Hepatocyte (in vitro differentiated cells): ENCODE results near the gene NLRX1. TPM values are rescaled to one million over a fixed set of nuclear protein-coding genes. Genes with fewer than 3 reads are reported as not detected.

Source experiments
- DNase-seq: peaks from one replicate; pipeline ENCODE4 v3.0.0-alpha.2; 2016; ENCODE audit warnings: low spot score
- H2AFZ ChIP-seq: fragments of 200-600 bp; sonication (generic); 2 replicates; pipeline ENCODE4 v1.6.0; 2016; ENCODE audit warnings: antibody characterized with exemption, mild to moderate bottlenecking
- H3K27ac ChIP-seq: fragments of 200-600 bp; sonication (generic); 2 replicates; pipeline ENCODE4 v1.5.1; 2016; ENCODE audit warnings: mild to moderate bottlenecking
- H3K27me3 ChIP-seq: fragments of 200-600 bp; sonication (generic); 2 replicates; pipeline ENCODE4 v1.6.1; 2016
- H3K36me3 ChIP-seq: fragments of 200-600 bp; sonication (generic); replicated peaks from 2 replicates; pipeline ENCODE4 v1.5.1; 2016; ENCODE audit warnings: low read depth; ENCODE audit not compliant: insufficient read depth
- H3K4me1 ChIP-seq: fragments of 200-600 bp; sonication (generic); 2 replicates; pipeline ENCODE4 v1.5.1; 2016; ENCODE audit warnings: mild to moderate bottlenecking, moderate library complexity; ENCODE audit not compliant: insufficient read depth
- H3K4me2 ChIP-seq: fragments of 200-600 bp; sonication (generic); 2 replicates; pipeline ENCODE4 v1.6.0; 2016
- H3K4me3 ChIP-seq: fragments of 200-600 bp; sonication (generic); 2 replicates; pipeline ENCODE4 v1.5.1; 2016; ENCODE audit warnings: mild to moderate bottlenecking
- H3K79me2 ChIP-seq: fragments of 200-600 bp; sonication (generic); 2 replicates; pipeline ENCODE4 v1.6.0; 2017; ENCODE audit warnings: mild to moderate bottlenecking
- H3K9me2 ChIP-seq: fragments of 200-600 bp; sonication (generic); replicated peaks from 2 replicates; pipeline ENCODE4 v1.6.0; 2017; ENCODE audit warnings: mild to moderate bottlenecking; ENCODE audit not compliant: insufficient read depth
- H3K9me3 ChIP-seq: fragments of 200-600 bp; sonication (generic); 2 replicates; pipeline ENCODE4 v1.5.1; 2016; ENCODE audit warnings: low read depth, mild to moderate bottlenecking
- H4K20me1 ChIP-seq: fragments of 200-600 bp; sonication (generic); 2 replicates; pipeline ENCODE4 v1.6.0; 2016; ENCODE audit warnings: mild to moderate bottlenecking; ENCODE audit not compliant: insufficient read depth, poor library complexity, severe bottlenecking
- CTCF ChIP-seq: fragments of 200-600 bp; sonication (generic); IDR thresholded peaks from 2 replicates; pipeline ENCODE4 v1.5.1; 2016; ENCODE audit warnings: antibody characterized with exemption, mild to moderate bottlenecking; ENCODE audit not compliant: poor library complexity
- EZH2 ChIP-seq: fragments of 200-600 bp; sonication (generic); IDR thresholded peaks from 2 replicates; pipeline ENCODE4 v1.6.1; 2016; ENCODE audit warnings: antibody characterized with exemption, mild to moderate bottlenecking, borderline replicate concordance
- EZH2phosphoT487 ChIP-seq: fragments of 200-600 bp; sonication (generic); IDR thresholded peaks from one replicate; pipeline ENCODE4 v1.6.1; 2018; ENCODE audit warnings: antibody characterized with exemption, mild to moderate bottlenecking, low read depth, moderate library complexity; ENCODE audit not compliant: unreplicated experiment, severe bottlenecking
- WGBS: methylation state at CpG from one replicate; pipeline ENCODE4 v1.1.6; 2016; ENCODE audit warnings: low lambda C conversion rate; ENCODE audit errors: missing lambda C conversion rate; 5-methylcytosine and 5-hydroxymethylcytosine counted together
- polyA plus RNA-seq: library from polyadenylated mRNA; unstranded; fragments of >200 nt; fragmentation: Nextera tagmentation; extraction: Ambion mirVana; gene quantifications from 2 replicates; pipeline ENCODE4 v1.2.1, GENCODE V29; 2016
- total RNA-seq: library from RNA; depleted of rRNA; stranded (reverse); fragments of >200 nt; gene quantifications from 2 replicates; pipeline ENCODE4 v1.2.3, GENCODE V29; 2014

NLRX1 gene
- total and polyA plus RNA-seq, 2 experiments from 2014 or later, result 9.4 to 13.3 TPM

GRCh38 chr11:119144825-119145486 lies 23.6 kb upstream of the NLRX1 start:
- Histone ChIP-seq H2AFZ (no peak overlapping the region), H3K36me3 (no peaks in the 10 kb centered on the region), H3K4me1 (no peaks in the 10 kb centered on the region), H4K20me1 (no peaks in the 10 kb centered on the region), H3K9me2 (no peaks in the 10 kb centered on the region), H3K4me3 (no peak overlapping the region), H3K27ac (no peak overlapping the region), H3K4me2 (peak overlapping the region; percentile 55), H3K9me3 (no peaks in the 10 kb centered on the region), H3K27me3 (peaks cover 34% of the 10 kb centered on the region), H3K79me2 (no peaks in the 10 kb centered on the region)
- TF ChIP-seq EZH2phosphoT487 (no peak), EZH2 (no peak), CTCF (peak; percentile 59)
- 14% methylated on average over 7 of the region's 7 CpGs for WGBS
- DNase-seq, result peak; percentile 87

- Histone ChIP-seq H3K79me2 (no peaks in the 10 kb centered on the region), H3K27ac (no peak overlapping the region), H3K9me2 (no peaks in the 10 kb centered on the region), H2AFZ (no peak overlapping the region), H3K4me1 (no peaks in the 10 kb centered on the region), H3K4me3 (no peak overlapping the region), H3K4me2 (no peak overlapping the region), H3K27me3 (peaks cover 40% of the 10 kb centered on the region), H4K20me1 (no peaks in the 10 kb centered on the region), H3K36me3 (no peaks in the 10 kb centered on the region), H3K9me3 (no peaks in the 10 kb centered on the region)
- TF ChIP-seq CTCF (no peak), EZH2phosphoT487 (no peak), EZH2 (no peak)
- DNase-seq, result no peak
- 65% methylated on average over 3 of the region's 3 CpGs for WGBS
Observed at GRCh38 chr11:119145551-119145950, 23.0 kb upstream of the NLRX1 start.

GRCh38 chr11:119147604-119148333 lies 20.8 kb upstream of the NLRX1 start:
- WGBS, result 44% methylated on average over 6 of the region's 6 CpGs
- H2AFZ ChIP-seq, result no peak overlapping the region
- H3K27ac ChIP-seq, result no peak overlapping the region
- no peaks in the 10 kb centered on the region for H3K9me2 ChIP-seq
- no peak for DNase-seq
- no peak overlapping the region for H3K4me3 ChIP-seq
- TF ChIP-seq CTCF (no peak), EZH2 (peak; percentile 8)
- H3K4me1 ChIP-seq, result no peaks in the 10 kb centered on the region
- peaks cover 48% of the 10 kb centered on the region for H3K27me3 ChIP-seq
- H4K20me1 ChIP-seq, result no peaks in the 10 kb centered on the region
- H3K4me2 ChIP-seq, result no peak overlapping the region
- H3K79me2 ChIP-seq, result no peaks in the 10 kb centered on the region
- no peaks in the 10 kb centered on the region for H3K9me3 ChIP-seq
- H3K36me3 ChIP-seq, result no peaks in the 10 kb centered on the region
